Kidney tubule cell (primary cell): ENCODE measurements around the gene PSENEN.

Source experiments
- DNase-seq: peaks from one replicate; pipeline ENCODE4 v3.0.0-alpha.2; 2018; ENCODE audit warnings: low spot score

Gene PSENEN

DNA sequence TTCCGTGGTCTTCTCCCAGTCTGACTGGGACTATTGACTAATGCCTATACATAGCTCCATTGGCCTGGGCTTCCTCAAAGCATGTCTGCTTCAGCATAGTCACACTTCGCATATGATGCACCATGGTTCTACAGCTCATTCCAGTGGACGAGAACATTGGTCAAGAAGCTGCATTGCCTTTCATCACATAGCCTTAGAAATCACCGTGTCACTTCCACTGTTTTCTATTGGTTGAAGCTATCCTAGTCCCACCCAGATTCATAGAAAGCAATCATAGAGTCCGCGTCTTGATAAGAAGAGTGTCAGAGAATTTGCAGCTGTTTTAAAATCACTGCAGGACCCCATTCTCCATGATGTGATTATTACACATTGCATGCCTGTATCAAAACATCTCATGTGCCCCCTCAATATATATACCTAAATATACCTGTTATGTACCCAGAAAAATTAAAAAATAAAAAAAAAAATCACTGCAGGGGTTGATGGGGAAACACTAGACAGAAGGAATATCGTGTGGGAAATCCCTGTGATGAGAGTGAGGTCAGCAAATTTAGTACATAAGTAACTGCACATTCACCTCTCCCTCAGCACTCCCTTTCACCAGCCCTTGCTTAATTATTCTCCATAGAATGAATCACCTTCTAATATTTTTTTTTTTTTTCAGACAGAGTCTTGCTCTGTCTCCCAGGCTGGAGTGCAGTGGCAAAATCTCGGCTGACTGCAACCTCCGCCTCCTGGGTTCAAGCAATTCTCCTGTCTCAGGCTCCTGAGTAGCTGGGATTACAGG, 27.8 kb downstream of the PSENEN start:
- DNase-seq, result peak; percentile 89

DNA sequence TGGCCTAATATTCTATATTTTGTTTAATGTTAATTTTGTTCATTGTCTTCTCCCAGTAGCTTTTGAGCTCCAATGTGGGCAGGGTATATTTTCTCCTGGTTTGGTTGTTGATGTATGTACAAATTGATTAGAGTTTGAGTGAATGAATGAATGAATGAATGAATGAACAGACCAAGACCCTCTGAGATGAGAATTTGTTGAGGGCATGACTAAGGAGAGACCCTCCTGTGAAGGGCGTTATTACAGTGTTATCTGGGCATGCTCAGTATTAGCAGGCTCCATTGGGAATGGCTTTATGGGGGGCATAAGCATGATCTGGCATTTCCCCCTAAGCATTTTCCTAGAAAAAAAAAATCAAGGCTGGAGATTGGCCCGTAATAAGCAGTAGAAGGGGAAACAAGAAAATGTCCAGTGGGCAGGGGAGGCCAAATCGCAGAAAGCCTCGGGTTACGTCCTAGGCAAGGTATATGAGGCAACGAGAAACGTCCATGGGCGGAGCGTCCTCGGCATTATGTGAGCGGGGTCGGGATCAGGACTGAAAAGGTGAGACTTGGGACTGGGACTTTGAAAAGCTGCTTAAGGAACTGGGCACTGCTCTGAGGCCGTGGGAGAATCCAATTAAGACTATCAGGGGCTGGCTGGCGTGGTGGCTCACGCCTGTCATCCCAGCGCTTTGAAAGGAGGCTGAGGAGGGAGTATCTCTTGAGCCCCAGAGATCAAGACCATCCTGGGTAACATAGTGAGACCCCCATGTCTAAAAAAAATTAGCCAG, 29.0 kb downstream of the PSENEN start:
- DNase-seq, result no peak

DNA sequence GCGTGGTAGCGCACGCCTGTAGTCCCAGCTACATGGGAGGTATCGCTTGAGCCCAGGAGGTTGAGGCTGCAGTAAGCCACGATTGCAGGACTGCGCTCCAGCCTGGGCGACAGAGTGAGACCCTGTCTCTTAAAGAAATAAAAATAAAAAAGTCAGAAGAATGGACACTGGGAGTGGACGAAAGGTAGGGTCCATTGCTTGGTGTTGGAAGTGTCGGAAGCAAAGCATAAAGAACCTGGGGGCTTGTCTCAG, 29.5 kb downstream of the PSENEN start:
- no peak for DNase-seq

DNA sequence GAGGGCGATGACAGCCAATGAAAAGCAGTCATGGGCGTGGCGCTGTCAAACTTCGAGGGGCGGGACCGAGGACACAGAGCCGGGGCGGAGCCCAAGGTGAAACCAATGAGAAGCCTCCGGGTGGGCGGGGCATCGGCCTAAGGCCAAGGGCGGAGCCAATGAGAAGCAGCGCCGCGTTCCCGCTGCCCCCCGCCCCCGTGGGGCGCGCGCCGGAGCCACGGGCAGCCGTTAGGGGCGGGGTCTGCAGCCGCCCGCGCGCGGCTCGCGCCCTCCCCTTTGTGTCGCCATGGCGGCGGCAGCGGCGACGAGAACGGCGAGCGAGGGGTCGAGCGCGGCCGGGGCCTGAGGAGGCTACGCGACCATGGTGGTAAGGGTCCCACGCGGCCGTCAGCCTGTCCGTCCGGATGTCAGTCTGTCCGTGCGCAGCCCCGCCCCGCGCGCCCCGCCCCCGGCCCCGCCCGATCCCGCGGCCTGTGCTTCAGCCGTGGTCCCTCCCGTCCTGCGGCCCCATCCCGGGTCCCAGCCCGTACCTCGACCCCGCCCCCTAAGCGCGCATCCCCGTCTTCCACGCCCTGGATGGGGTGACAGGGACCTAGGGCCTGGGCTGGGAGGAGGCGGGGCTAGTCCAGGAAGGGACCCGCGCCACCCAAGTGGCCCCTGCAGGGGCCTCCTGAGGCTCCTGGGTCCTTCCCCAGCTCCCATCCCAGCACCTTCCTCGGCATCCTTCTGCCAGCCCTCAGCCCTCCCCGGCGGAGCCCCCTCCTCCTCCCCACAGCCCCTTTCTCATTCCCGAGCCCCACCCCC, 30.0 kb downstream of the PSENEN start, which contains the start of gene ARHGAP33:
ARHGAP33 (plus strand) TSS at position 267 of the 804 bp plus-strand sequence; CDS start at position 362, 95 bp downstream.
- peak; percentile 96 for DNase-seq

DNA sequence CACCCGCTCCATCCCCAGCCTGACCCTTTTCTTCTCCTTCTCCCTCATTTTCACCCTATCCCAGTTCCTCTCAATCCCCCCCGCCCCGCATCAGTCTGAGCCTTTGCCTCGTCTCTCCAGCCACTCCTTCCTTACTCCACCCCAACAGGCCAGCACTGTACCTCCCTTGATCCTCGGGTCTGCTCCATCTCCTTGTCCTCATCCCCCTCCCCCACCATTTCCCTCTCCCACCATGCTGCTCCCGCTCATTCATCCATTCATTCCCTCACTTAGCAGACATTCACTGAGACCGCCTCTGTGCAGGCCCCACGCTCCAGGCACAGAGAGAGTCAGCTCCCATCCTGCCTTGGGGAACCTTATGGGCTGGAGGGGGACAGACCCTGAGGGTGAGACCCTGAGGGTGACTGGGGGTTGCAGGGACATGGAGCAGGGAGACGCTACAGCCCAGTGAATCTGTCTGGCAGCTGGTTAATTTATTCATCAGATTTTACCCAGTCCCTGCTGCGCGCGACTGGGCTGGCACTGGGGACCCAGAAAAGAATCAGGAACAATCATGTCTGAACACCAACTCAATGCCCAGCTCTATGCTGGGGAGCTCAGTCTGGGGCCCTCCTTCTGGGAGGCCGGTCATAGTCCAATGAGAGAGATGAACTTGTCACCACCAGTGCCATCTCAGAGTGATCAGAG, 30.8 kb downstream of the PSENEN start:
- DNase-seq, result no peak

DNA sequence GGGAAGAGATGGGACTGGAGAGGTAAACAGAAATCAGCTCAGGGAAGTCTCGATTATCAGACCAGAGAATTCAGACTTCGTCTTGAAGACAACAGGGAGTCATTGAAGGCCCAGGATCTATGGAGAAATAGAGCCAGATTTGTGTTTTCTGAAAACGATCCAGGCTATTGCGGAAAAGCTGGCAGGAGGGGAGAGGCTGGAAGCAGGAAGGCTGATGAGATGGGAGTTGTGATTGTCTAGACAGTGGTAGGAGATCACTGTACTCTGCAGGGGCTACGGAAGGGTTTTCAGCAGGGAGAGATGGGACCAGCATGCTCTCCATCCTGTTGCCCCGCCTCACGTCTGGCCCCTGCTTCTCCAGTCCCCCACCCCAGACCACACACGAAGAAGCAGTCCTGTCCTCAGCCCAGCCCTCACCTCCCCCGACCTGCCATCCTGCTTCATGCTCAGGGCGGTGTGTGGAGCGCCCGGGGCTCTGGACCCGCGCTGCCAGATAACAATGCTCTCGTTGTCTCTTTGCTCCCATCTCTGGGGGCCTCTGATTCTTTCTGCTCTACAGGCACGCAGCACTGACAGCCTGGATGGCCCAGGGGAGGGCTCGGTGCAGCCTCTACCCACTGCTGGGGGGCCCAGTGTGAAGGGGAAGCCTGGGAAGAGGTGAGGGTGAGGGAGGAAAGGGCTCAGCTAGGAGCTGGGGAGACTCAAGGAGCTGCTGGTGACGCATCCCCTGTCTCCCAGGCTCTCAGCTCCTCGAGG, 31.8 kb downstream of the PSENEN start:
- no peak for DNase-seq

DNA sequence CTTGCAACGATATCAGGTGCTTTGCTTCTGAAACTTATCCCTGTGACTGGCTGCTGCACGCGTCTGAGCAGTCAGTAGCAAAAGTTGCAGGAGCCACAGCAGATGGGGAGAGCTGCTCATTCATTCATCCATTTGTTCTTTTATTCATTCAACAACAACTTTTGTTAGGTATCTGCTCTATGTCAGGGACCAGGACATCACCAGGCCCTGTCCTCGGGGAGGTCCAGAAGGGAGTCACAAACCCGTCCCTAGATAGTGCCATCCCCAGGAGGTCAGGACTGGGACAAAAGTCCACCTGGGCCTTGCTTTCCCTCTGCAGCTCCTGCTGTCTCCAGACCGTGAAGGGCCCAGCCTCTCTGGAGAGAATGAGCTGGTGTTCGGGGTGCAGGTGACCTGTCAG, 32.5 kb downstream of the PSENEN start:
- DNase-seq, result no peak

DNA sequence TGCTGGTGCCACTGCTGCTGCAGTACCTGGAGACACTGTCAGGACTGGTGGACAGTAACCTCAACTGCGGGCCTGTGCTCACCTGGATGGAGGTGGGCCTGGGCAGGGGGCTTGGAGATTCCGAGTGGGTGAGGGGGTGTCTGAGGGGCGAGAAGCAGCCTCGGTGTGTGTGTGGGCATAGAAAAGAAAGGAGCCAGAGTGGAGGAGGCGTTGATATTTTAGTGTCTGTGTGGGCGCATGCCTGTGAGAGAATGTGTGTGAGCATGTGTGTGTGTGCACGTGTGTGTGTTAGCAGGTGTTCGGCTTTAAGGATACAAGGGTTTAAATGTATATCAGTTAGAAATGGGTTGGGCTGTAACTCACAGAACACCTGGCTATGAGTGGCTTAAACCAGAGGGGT, 33.6 kb downstream of the PSENEN start:
- no peak for DNase-seq

DNA sequence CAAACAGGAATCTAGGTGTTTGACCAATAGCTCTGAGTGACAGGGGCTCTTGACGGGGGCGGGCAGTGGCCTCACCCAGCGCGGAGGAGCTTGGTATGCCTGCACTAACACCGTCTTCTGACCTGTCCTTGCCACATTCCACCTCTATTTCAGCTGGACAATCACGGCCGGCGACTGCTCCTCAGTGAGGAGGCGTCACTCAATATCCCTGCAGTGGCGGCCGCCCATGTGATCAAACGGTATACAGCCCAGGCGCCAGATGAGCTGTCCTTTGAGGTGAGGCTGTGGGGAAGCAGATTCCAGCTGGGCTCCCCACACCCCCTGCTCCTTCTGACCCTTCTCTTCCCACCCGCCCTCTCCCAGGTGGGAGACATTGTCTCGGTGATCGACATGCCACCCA, 34.6 kb downstream of the PSENEN start:
- DNase-seq, result no peak

DNA sequence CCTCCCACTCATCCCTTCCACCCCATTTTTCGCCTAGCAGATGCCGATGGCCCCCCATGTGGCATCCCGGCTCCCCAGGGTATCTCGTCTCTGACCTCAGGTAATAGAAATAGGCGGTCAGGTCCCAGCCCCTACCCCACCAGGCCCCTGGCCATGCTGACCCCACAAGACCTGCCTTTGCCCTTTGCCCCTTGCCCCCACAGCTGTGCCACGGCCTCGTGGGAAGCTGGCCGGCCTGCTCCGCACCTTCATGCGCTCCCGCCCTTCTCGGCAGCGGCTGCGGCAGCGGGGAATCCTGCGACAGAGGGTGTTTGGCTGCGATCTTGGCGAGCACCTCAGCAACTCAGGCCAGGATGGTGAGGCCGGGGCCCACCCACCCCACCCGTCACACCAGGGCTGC, 35.3 kb downstream of the PSENEN start:
- DNase-seq, result no peak

DNA sequence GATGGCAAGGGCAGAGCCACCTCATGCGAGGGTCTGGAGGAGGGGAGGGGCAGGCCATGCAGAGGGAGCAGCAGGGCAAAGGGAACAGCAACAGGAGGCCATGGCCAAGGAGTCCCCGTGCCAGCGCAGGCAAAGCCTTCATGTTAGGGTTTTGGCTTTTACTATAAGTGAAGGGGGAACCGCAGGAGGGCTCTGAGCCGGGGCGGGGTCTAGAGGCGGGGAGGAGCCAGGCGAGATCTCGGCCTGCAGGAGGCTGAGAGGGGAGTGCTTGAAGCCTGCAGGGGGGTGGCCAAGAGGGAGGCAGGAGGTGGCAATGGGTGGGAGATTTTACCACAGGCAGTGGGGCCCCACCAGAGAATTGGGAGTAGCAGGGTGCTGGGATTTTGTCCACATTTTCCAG, 36.2 kb downstream of the PSENEN start:
- DNase-seq, result no peak

DNA sequence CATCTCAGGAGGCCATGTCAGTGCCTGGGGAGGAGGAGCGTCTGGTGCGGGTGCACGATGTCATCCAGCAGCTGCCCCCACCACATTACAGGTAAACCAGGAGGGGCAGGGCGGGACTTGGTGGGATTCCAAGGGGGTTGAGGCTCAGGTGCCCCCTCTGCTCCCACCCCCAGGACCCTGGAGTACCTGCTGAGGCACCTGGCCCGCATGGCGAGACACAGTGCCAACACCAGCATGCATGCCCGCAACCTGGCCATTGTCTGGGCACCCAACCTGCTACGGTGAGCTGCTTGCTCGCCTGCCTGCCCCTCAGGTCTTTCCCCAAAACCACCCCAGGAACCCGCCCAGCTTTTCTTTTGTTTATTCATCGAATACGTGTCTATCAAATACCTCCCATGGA, 37.1 kb downstream of the PSENEN start:
- no peak for DNase-seq

DNA sequence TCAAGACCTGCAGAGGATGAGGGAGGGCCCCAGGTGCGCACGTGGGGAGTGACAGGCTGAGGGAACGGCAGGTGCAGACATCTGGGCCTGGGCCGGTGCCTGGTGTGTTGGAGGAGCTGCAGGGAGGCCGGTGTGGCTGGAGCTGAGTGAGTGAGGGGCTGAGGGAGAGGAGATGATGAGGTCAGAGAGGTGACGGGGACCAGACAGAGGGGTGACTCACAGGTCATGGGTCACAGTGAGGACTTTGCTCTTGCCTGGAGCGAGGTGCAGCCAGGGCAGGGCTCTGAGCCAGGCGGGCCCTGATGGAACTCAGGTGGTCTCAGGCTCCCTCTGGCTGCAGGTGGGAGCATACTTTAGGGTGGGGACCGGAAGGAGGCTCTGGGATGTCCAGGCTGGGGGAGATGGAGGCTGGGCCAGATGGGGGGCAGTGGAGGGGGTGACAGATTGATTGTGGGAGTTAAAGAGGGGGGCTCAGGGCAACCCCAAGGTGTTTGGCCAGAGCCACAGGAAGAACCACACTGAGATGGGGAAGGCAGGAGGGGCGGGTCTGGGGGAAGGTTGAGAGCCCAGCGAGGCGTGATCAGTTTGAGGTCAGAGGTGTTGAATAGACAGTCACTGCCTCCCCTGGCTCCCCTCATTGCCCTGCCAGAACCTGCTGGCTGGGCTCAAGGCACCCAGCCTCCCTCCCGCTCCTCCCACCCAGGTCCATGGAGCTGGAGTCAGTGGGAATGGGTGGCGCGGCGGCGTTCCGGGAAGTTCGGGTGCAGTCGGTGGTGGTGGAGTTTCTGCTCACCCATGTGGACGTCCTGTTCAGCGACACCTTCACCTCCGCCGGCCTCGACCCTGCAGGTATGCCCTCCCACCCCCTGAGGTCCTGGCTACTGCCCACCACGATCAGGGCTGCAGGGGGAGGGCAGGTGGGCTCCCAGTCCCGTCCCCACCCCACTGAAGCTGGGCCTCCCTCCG, 38.3 kb downstream of the PSENEN start:
- DNase-seq, result no peak

DNA sequence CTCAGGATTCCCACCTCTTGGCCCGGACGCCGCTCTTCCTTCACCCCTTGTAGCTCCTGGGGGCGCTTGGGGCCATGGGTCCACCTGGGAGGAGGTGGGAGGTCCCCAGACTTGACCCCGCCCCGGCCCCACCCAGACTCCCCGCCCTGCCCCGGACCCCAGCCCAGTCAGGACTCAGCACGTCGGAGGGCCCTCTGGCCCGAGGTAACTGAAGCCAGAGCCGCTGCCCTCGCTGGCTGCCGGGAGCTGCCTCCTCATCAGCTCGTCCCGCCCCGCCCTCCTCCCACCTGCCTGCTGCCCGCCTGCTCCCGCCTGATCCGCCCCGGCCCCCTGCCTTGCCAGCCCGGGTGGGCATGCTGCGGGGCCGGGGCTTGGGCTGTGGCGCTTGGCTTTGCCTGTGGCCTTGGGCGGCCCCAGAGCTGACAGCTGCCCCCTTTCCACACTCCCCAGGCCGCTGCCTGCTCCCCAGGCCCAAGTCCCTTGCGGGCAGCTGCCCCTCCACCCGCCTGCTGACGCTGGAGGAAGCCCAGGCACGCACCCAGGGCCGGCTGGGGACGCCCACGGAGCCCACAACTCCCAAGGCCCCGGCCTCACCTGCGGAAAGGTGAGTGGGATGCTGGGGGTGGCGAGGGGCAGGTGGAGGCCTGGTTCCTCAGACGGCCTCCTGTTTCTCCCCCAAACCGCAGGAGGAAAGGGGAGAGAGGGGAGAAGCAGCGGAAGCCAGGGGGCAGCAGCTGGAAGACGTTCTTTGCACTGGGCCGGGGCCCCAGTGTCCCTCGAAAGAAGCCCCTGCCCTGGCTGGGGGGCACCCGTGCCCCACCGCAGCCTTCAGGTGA, 39.3 kb downstream of the PSENEN start:
- DNase-seq, result no peak

DNA sequence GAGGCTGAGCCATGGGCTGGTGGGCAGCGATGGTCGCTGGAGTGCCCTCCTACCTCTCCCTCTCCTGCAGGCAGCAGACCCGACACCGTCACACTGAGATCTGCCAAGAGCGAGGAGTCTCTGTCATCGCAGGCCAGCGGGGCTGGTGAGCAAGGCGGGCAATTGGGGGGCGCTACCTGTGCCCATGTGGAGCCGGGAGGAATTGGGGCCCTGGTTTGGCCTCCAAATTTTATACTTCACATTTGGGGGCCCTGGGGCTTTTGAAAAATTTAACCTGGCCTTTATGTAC, 39.8 kb downstream of the PSENEN start:
- no peak for DNase-seq

DNA sequence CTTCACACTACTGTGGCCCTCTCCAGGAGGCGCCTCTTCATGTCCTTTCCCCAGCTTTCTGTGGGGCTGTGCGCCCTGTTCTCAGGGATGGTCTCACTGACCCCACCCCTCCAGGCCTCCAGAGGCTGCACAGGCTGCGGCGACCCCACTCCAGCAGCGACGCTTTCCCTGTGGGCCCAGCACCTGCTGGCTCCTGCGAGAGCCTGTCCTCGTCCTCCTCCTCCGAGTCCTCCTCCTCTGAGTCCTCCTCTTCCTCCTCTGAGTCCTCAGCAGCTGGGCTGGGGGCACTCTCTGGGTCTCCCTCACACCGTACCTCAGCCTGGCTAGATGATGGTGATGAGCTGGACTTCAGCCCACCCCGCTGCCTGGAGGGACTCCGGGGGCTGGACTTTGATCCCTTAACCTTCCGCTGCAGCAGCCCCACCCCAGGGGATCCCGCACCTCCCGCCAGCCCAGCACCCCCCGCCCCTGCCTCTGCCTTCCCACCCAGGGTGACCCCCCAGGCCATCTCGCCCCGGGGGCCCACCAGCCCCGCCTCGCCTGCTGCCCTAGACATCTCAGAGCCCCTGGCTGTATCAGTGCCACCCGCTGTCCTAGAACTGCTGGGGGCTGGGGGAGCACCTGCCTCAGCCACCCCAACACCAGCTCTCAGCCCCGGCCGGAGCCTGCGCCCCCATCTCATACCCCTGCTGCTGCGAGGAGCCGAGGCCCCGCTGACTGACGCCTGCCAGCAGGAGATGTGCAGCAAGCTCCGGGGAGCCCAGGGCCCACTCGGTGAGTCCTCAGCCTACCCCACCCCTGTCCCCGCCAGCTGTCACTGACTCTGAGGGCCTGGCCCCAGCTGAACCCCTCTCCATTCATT, 41.1 kb downstream of the PSENEN start:
- DNase-seq, result no peak

DNA sequence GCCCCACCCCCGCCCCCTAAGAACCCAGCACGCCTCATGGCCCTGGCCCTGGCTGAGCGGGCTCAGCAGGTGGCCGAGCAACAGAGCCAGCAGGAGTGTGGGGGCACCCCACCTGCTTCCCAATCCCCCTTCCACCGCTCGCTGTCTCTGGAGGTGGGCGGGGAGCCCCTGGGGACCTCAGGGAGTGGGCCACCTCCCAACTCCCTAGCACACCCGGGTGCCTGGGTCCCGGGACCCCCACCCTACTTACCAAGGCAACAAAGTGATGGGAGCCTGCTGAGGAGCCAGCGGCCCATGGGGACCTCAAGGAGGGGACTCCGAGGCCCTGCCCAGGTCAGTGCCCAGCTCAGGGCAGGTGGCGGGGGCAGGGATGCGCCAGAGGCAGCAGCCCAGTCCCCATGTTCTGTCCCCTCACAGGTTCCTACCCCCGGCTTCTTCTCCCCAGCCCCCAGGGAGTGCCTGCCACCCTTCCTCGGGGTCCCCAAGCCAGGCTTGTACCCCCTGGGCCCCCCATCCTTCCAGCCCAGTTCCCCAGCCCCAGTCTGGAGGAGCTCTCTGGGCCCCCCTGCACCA, 41.9 kb downstream of the PSENEN start:
- no peak for DNase-seq

DNA sequence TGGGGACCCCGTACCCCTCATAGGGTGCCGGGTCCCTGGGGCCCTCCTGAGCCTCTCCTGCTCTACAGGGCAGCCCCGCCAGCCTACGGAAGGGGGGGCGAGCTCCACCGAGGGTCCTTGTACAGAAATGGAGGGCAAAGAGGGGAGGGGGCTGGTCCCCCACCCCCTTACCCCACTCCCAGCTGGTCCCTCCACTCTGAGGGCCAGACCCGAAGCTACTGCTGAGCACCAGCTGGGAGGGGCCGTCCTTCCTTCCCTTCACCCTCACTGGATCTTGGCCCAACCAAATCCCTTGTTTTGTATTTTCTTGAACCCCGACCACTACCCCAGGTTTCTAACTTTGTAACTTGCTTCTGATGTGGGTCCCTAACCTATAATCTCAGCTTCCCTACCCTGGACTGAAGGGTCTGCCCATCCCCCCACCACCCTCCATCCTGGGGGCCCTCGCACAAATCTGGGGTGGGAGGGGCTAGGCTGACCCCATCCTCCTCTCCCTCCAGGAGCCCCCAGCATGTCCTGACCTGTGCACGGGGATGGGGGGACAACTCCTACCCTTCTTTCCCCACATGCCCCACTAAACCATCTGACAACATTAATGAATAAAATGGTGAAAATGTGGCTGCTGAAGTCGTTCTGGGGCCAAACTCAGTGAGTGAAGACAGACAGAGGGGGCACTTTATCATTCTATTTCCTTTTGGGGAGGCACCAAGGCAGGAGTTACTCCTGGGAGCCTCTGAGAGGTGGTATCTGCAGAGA, 42.9 kb downstream of the PSENEN start:
- DNase-seq, result no peak
